ENCODE data around the gene MRPL48. TPM values are rescaled to one million over a fixed set of nuclear protein-coding genes. Genes with fewer than 3 reads are reported as not detected.

MRPL48 gene
- total and polyA plus RNA-seq, 7 donors: 23.8 to 35.2 (median 26.4) TPM

DNA sequence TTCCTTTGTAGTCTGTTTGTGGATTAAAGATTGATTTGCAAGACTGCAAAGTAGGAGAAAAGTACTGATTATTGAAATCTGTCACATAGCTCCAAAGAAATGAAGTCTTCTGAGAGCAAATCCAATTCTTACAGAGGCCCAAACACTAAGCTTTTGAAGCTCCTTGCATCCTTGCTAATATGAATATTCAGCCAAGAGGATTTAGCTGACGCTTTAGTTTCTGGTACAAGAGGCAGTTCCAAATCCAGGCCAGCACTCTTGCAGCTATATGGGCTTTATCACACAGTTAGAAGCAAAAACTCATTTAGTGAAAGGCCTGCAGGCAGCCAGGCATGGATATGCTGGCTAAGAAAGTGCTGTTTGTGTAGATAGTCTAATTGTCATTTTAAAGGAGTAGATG is 101.9 kb downstream of the MRPL48 start:
- 68 to 87% (median 82%) methylated on average over 1 of the region's 1 CpG for WGBS, 3 donors
- Histone ChIP-seq H3K4me1 (no peaks in the 10 kb centered on the region), H3K9me3 (no peaks in the 10 kb centered on the region), H3K27ac (no peak overlapping the region), H3K36me3 (ENCODE audit: insufficient read depth in 1 of 2, low read depth in 1 of 2) (peaks cover 4 to 74% of the 10 kb centered on the region in 2 donors), H3K27me3 (ENCODE audit: insufficient read depth in 3 of 3, low read length in 2 of 3) (no peaks in the 10 kb centered on the region), H3K4me3 (no peak overlapping the region)
- ATAC-seq (no peak), DNase-seq (no peak)
- intact Hi-C loops (cut with DNase I): no loop called here
- TF ChIP-seq, protein P1, sequence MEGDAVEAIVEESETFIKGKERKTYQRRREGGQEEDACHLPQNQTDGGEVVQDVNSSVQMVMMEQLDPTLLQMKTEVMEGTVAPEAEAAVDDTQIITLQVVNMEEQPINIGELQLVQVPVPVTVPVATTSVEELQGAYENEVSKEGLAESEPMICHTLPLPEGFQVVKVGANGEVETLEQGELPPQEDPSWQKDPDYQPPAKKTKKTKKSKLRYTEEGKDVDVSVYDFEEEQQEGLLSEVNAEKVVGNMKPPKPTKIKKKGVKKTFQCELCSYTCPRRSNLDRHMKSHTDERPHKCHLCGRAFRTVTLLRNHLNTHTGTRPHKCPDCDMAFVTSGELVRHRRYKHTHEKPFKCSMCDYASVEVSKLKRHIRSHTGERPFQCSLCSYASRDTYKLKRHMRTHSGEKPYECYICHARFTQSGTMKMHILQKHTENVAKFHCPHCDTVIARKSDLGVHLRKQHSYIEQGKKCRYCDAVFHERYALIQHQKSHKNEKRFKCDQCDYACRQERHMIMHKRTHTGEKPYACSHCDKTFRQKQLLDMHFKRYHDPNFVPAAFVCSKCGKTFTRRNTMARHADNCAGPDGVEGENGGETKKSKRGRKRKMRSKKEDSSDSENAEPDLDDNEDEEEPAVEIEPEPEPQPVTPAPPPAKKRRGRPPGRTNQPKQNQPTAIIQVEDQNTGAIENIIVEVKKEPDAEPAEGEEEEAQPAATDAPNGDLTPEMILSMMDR (IDR thresholded peaks at IDR 0.05): no peak

DNA sequence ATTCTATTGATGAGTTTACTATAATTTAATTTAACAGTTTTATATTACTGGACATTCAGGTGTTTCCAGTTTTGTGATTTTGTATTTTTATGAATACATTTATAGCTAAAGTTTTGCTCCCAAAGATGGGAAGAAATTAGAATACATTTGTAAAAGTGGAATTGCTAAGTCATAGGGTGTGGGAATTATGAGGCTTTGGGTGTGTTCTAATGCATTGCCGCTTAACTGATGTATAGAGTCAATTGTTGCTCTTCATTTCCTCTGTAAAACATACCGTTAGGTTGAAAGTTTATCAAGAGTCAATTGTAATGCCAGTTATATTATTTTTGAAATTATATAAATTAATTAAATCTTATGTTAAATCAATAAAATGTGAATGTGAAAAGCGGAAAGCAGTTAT is 105.4 kb downstream of the MRPL48 start:
- Histone ChIP-seq H3K27ac (no peak overlapping the region), H3K4me1 (no peaks in the 10 kb centered on the region), H3K4me3 (no peak overlapping the region), H3K36me3 (ENCODE audit: insufficient read depth in 1 of 2, low read depth in 1 of 2) (peaks cover 4 to 73% of the 10 kb centered on the region in 2 donors), H3K9me3 (no peaks in the 10 kb centered on the region), H3K27me3 (ENCODE audit: insufficient read depth in 3 of 3, low read length in 2 of 3) (no peaks in the 10 kb centered on the region)
- ATAC-seq (no peak), DNase-seq (no peak)
- TF ChIP-seq, protein P1 (IDR thresholded peaks at IDR 0.05): no peak
- WGBS, 3 donors: 96 to 98% (median 97%) methylated on average over 3 of the region's 3 CpGs
- intact Hi-C loops (cut with DNase I): no loop called here

DNA sequence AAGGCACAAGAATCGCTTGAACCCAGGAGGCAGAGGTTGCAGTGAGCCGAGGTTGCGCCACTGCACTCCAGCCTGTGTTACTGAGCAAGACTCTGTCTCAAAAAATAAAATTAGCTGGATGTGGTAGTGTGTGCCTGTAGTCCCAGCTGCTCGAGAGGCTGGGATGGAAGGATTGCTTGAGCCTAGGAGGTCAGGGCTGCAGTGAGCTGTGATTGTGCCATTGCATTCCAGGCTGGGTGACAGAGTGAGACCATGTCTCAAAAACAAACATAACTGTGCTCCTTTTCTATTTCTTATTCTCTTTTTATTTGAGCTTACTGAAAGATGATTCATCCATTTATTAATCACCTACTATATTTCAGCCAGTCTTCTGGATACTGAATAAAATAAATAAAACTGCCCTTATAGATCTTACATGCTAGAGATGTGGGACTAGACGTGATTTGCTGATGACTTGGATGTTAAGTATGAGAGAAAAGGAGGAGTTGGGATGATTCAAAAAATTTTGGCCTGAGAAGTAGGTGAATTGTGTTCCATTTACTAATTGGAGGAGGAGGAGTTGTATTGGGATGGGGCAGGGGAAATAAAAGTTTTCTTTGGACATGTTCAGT is 107.2 kb downstream of the MRPL48 start:
- Histone ChIP-seq H3K27me3 (ENCODE audit: insufficient read depth in 3 of 3, low read length in 2 of 3) (no peaks in the 10 kb centered on the region), H3K27ac (no peak overlapping the region), H3K9me3 (no peaks in the 10 kb centered on the region), H3K4me3 (no peak overlapping the region), H3K4me1 (no peaks in the 10 kb centered on the region), H3K36me3 (ENCODE audit: insufficient read depth in 1 of 2, low read depth in 1 of 2) (peaks cover 4 to 68% of the 10 kb centered on the region in 2 donors)
- DNase-seq (no peak), ATAC-seq (no peak)
- TF ChIP-seq, protein P1 (IDR thresholded peaks at IDR 0.05): no peak
- WGBS, 3 donors: 97 to 99% (median 99%) methylated on average over 5 of the region's 5 CpGs
- intact Hi-C loops (cut with DNase I): no loop called here

DNA sequence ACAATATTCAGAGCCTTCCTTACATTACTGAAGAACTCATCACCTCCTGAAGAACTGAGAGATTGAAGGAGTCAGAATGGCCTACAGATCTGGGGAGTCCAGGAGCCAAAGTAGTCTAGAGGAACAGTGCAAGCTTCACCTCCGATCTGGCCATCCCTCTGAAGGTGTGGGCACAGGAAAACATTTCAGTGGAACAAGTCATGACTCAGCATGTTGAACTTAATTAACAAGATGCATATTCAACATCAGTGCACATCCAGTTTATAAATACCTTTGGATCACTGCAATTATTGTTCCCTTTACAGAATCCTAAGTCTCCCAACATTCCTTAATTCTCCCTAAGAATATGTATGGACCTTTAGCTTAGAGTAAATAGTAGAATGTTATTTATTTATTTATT is 114.6 kb downstream of the MRPL48 start:
- 91 to 93% (median 92%) methylated on average over 1 of the region's 1 CpG for WGBS, 3 donors
- no peak for ATAC-seq
- H3K27ac ChIP-seq: no peak overlapping the region
- H3K27me3 ChIP-seq (ENCODE audit: insufficient read depth in 3 of 3, low read length in 2 of 3): no peaks in the 10 kb centered on the region
- H3K36me3 ChIP-seq (ENCODE audit: insufficient read depth in 1 of 2, low read depth in 1 of 2): peaks cover 0 to 81% of the 10 kb centered on the region in 2 donors
- no peaks in the 10 kb centered on the region for H3K9me3 ChIP-seq
- intact Hi-C loops (cut with DNase I): no loop called here
- DNase-seq: no peak
- TF ChIP-seq, protein P1 (IDR thresholded peaks at IDR 0.05): no peak
- no peak overlapping the region for H3K4me3 ChIP-seq
- H3K4me1 ChIP-seq: no peaks in the 10 kb centered on the region

DNA sequence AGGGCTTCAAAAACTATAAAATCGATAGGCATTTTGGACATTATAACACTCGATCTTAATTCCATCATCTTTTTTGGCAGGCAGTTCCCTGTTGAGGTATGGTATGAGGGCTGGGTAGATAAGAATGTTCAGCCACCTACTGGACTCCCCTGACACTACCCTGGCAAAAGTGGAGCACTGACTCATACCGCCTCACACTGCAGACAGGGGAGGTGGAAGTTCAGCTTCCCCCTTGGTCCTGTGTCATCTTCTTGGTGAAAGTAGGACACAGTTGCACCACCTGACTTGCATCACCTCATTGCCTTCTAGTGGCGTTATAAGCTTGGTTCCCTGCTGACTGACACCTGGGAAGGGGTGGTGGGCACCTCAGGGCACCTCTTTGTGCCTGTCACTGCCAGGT is 119.5 kb downstream of the MRPL48 start:
- no peaks in the 10 kb centered on the region for H3K27me3 ChIP-seq (ENCODE audit: insufficient read depth in 3 of 3, low read length in 2 of 3)
- H3K36me3 ChIP-seq (ENCODE audit: insufficient read depth in 1 of 2, low read depth in 1 of 2): peaks cover 0 to 78% of the 10 kb centered on the region in 2 donors
- TF ChIP-seq, protein P1 (IDR thresholded peaks at IDR 0.05): peak; percentile 12
- intact Hi-C loops (cut with DNase I): no loop called here
- peak; percentile 14 to 48 for DNase-seq
- peak; percentile 90 to 94 (median 93) for ATAC-seq
- peak overlapping the region; percentile 44 for H3K27ac ChIP-seq
- H3K4me1 ChIP-seq: no peaks in the 10 kb centered on the region
- no peaks in the 10 kb centered on the region for H3K9me3 ChIP-seq
- no peak overlapping the region for H3K4me3 ChIP-seq
- 83 to 94% (median 84%) methylated on average over 4 of the region's 4 CpGs for WGBS, 3 donors
